C1 segment of cervical spinal cord (tissue), 14 donors: Measurements from ENCODE around the gene DRAM1.
"Not testable (repeated sequence)": the region's sequence is repeated elsewhere in the genome, so short reads cannot be mapped to it uniquely, and the experiment has no call there.

Experiments
- DNase-seq, 14 donors: peaks; one replicate each; lab custom pipeline; 2025; lab: John Stamatoyannopoulos, UW

Gene DRAM1

GRCh38 chr12:101859664-101860607, 17.4 kb upstream of the DRAM1 start:
- no peak for DNase-seq

- not testable (repeated sequence) for DNase-seq
Measured at GRCh38 chr12:101861688-101862087, 15.7 kb upstream of the DRAM1 start.

- no peak for DNase-seq
Measured at GRCh38 chr12:101862245-101862644, 15.1 kb upstream of the DRAM1 start.

GRCh38 chr12:101863981-101864380, 13.4 kb upstream of the DRAM1 start:
- no peak for DNase-seq

GRCh38 chr12:101866615-101867373, 10.6 kb upstream of the DRAM1 start:
- no peak for DNase-seq

- not testable (repeated sequence) for DNase-seq
Measured at GRCh38 chr12:101867619-101868018, 9.8 kb upstream of the DRAM1 start.

GRCh38 chr12:101870925-101871324, 6.5 kb upstream of the DRAM1 start:
- DNase-seq, result no peak

- DNase-seq, result no peak
Measured at GRCh38 chr12:101875162-101875561, 2.2 kb upstream of the DRAM1 start.

GRCh38 chr12:101876322-101876860, 989 bp upstream of the DRAM1 start:
- no peak for DNase-seq

GRCh38 chr12:101877806-101878242, 444 bp downstream of the DRAM1 start:
- DNase-seq, result peak in 2 of 14 donors; percentile 30 to 33

- peak in 2 of 14 donors; percentile 13 to 24 for DNase-seq
Measured at GRCh38 chr12:101878243-101878821, 952 bp downstream of the DRAM1 start.

- DNase-seq, result no peak
Measured at GRCh38 chr12:101880769-101881168, 3.4 kb downstream of the DRAM1 start.

- no peak for DNase-seq
Measured at GRCh38 chr12:101881228-101881627, 3.8 kb downstream of the DRAM1 start.

- DNase-seq, result no peak
Measured at GRCh38 chr12:101884174-101884573, 6.8 kb downstream of the DRAM1 start.

- DNase-seq, result not testable (repeated sequence)
Measured at GRCh38 chr12:101884781-101885340, 7.5 kb downstream of the DRAM1 start.

GRCh38 chr12:101885912-101886561, 8.7 kb downstream of the DRAM1 start:
- DNase-seq, result no peak

- DNase-seq, result no peak
Measured at GRCh38 chr12:101889211-101889752, 11.9 kb downstream of the DRAM1 start.

GRCh38 chr12:101891462-101891971, 14.1 kb downstream of the DRAM1 start:
- DNase-seq, result no peak

GRCh38 chr12:101892794-101893193, 15.4 kb downstream of the DRAM1 start:
- no peak for DNase-seq

- no peak for DNase-seq
Measured at GRCh38 chr12:101901777-101902176, 24.4 kb downstream of the DRAM1 start.
